Right lobe of liver (tissue), 4 donors: ENCODE measurements around the gene IGSF22.

Experiments
- POLR2A ChIP-seq: fragments of 450-650 bp; IDR thresholded peaks from one replicate; pipeline ENCODE4 v1.6.1; 2017; ENCODE audit warnings: antibody characterized with exemption, mild to moderate bottlenecking
- TF ChIP-seq, protein P1 (sequence below), 4 donors: fragments of 200-600 bp in 3 of 4; fragments of 450-650 bp in 1 of 4; IDR thresholded peaks; one replicate each; pipeline versions ENCODE4 v1.5.1 to v1.8.0; 2016 to 2022; ENCODE audit warnings: antibody characterized with exemption in 4 of 4, mild to moderate bottlenecking in 2 of 4
- donor health status: DM: no; HTN: no; CAD: no.
- donor health status: DM: no; HTN: no; CAD: no.
- donor health status: DM: no; HTN: yes; CAD: no.

GRCh38 chr11:18676803-18677202, 49.2 kb downstream of the IGSF22 start:
- TF ChIP-seq, protein P1, sequence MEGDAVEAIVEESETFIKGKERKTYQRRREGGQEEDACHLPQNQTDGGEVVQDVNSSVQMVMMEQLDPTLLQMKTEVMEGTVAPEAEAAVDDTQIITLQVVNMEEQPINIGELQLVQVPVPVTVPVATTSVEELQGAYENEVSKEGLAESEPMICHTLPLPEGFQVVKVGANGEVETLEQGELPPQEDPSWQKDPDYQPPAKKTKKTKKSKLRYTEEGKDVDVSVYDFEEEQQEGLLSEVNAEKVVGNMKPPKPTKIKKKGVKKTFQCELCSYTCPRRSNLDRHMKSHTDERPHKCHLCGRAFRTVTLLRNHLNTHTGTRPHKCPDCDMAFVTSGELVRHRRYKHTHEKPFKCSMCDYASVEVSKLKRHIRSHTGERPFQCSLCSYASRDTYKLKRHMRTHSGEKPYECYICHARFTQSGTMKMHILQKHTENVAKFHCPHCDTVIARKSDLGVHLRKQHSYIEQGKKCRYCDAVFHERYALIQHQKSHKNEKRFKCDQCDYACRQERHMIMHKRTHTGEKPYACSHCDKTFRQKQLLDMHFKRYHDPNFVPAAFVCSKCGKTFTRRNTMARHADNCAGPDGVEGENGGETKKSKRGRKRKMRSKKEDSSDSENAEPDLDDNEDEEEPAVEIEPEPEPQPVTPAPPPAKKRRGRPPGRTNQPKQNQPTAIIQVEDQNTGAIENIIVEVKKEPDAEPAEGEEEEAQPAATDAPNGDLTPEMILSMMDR (IDR thresholded peaks at IDR 0.05): no peak
- TF ChIP-seq POLR2A: no peak
